DLD1 (cell line): ENCODE results near the gene MAGEA9.
"Not testable (repeated sequence)": the region's sequence is repeated elsewhere in the genome, so short reads cannot be mapped to it uniquely, and the experiment has no call there.

Experiments used
- in situ Hi-C: cut with HindIII; loops from 2 replicates; pipeline ENCODE4 v1.10.0; 2017; ENCODE audit warnings: low sequenced_read_pairs

The MAGEA9 gene, protein sequence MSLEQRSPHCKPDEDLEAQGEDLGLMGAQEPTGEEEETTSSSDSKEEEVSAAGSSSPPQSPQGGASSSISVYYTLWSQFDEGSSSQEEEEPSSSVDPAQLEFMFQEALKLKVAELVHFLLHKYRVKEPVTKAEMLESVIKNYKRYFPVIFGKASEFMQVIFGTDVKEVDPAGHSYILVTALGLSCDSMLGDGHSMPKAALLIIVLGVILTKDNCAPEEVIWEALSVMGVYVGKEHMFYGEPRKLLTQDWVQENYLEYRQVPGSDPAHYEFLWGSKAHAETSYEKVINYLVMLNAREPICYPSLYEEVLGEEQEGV

DNA sequence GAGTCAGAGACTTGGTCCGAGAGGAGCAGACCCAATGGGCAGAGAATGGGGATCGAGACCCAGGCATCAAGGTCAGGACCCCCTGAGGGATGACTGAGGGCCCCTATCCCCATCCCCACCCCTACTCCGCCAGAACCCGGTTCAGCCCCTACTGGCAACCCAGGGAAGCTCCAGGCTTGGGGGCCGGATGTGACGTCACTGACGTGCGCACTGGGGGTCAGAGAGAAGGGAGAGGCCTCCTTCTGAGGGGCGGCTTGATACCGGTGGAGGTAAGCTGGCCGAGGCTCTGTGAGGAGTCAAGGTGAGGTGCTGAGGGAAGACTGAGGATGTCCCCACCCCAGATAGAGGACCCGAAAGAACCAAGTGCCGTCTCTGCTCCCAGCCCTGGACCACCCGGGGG is at the start of gene MAGEA9:
Gene MAGEA9, plus strand, starts transcription at position 204 of the 400 bp plus-strand sequence. CDS start 4,281 bp downstream, outside the sequence.
- in situ Hi-C loops, result not testable (repeated sequence)

- in situ Hi-C loops, result not testable (repeated sequence)
Measured at GRCh38 chrX:149742269-149742668, 39.5 kb upstream of the MAGEA9 start.

- in situ Hi-C loops, result not testable (repeated sequence)
Measured at GRCh38 chrX:149746390-149747007, 35.2 kb upstream of the MAGEA9 start.

GRCh38 chrX:149757206-149758067 is 24.3 kb upstream of the MAGEA9 start:
- in situ Hi-C loops, result no loop called here

- in situ Hi-C loops, result no loop called here
Measured at GRCh38 chrX:149758068-149758714, 23.5 kb upstream of the MAGEA9 start.

DNA sequence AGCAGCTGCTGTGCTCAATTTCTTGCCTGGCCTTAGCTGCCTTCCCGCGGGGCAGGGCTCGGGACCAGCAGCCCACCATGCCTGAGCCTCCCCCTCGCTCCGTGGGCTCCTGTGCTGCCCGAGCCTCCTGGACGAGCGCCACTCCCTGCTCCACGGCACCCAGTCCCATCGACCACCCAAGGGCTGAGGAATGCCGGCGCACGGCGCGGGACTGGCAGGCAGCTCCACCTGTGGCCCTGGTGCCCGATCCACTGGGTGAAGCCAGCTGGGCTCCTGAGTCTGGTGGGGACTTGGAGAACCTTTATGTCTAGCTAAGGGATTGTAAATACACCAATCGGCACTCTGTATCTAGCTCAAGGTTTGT is 23.0 kb upstream of the MAGEA9 start:
- in situ Hi-C loops, result not testable (repeated sequence)

- in situ Hi-C loops, result no loop called here
Measured at GRCh38 chrX:149759824-149760223, 21.9 kb upstream of the MAGEA9 start.

- in situ Hi-C loops, result no loop called here
Measured at GRCh38 chrX:149760965-149761364, 20.8 kb upstream of the MAGEA9 start.

DNA sequence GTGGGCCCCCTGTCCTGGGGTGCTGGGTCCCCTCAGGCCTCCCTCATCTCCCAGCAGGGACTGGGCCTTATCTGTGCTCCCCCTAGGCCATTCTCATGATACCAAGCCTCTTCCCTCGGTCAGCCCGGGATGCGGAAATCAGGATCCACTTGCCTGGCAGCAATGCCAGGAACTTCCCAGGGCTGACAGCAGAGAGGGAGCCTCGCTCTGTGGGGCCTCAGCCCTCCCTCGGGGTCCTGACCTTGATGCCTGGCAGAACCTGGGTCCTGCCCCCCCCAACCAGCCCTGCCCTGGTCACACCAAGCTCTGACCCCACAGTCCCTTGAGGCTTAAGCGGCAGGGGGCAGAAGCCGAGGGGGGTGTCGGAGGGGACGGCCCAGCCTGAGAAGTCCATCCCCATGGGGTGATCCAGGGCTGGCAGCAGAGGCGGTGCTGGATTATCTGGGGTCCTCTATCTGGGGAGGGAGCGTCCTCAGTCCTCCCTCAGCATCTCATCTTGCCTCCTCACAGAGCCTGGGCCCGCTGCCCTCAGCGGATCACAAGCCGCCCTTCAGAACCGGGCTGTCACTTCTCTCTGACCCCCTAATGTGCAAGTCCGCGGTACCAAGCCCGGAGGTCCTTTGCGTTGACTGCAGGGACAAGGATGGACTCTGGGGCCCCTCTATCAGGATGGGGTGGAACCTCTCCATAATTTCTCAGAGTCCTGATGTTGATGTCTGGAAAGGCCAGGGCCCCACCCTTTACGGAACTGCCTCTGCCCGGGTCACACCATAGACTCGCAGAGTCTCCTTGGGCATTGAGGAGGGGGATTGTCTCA is 19.7 kb upstream of the MAGEA9 start:
- in situ Hi-C loops, result not testable (repeated sequence)

GRCh38 chrX:149762696-149763614 is 18.8 kb upstream of the MAGEA9 start:
- in situ Hi-C loops, result no loop called here

DNA sequence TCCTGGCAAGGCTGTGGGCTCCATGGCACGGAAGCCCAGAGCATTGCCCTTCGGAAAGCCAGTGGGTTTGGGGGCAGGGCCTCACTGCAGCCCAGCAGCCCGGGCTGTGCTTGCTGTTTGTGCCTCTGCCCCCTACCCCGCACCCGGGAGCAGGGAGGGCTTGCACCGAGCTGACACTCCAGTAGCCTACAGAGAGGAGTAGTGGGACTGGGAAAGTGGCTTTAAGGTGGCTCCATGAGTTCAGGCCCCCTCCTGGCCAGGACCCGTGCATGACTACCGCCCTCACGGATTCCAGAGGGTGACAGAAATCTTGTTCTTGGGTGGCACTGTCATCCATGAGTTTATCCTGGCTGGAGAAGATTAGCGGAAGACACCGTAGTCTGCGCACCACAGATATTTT is 11.4 kb upstream of the MAGEA9 start:
- in situ Hi-C loops, result not testable (repeated sequence)

DNA sequence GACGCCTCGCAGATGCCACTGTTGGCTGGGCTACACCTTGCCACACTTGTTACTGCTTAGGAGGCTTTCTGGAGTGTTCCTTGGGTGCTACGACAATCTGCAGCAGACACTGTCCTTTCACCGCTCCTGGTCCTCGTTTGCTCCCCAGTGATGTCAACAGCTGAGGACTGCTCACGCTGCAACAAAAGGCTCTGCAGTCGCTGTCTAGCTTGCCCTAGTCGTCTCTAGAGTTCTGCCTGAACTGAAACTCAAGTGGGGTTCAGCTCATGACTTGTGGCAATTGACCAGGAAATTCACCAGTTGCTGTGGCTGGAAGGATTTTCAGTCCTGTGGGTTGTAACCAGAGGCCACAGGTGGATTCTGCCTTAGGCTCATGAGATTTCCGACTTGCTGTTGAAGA is 8.7 kb upstream of the MAGEA9 start:
- in situ Hi-C loops, result not testable (repeated sequence)

GRCh38 chrX:149773768-149774167 is 8.0 kb upstream of the MAGEA9 start, which contains the start of gene HSFX1:
TSS of gene HSFX1 (plus strand) at chrX:149774068. CDS start at chrX:149774682, 614 bp downstream.
- in situ Hi-C loops, result not testable (repeated sequence)

DNA sequence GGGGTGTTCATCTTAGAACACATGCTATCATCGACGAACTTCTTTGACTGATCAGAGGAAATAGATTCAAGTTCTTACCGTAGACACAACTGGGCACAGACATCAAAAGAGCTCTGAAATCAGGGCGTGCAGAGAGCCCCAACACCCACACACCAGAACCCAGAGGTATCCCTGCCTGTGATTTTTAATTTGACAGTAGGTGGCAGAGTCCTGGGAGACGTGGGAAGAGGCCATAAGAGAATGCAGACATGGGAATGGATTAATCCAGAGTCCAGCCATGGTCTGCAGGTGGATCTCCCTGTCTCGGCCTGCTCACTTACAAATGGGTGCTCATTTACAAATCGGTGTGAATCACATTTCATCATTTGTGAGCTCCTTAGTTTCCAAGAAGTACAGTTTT is 3.7 kb upstream of the MAGEA9 start:
- in situ Hi-C loops, result not testable (repeated sequence)

DNA sequence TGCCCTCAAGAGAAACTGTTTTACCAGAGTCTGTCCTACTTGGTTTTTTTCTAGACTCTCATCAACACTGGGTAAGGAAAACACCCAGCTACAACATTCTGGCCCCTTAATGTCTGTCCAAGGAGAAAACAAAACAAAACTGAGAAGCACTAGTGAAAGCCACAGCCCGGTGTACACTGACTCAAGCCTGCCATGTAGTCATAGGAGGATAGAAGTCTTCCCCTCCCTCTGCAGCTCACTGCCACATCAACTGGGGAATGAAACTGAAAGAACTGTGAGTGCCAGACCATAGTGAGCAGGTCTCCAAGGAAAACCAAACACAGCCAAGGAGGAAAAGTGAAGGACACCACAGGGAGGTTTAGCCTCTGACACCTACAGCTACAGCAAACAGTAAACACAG is 13.8 kb downstream of the MAGEA9 start:
- in situ Hi-C loops, result not testable (repeated sequence)

DNA sequence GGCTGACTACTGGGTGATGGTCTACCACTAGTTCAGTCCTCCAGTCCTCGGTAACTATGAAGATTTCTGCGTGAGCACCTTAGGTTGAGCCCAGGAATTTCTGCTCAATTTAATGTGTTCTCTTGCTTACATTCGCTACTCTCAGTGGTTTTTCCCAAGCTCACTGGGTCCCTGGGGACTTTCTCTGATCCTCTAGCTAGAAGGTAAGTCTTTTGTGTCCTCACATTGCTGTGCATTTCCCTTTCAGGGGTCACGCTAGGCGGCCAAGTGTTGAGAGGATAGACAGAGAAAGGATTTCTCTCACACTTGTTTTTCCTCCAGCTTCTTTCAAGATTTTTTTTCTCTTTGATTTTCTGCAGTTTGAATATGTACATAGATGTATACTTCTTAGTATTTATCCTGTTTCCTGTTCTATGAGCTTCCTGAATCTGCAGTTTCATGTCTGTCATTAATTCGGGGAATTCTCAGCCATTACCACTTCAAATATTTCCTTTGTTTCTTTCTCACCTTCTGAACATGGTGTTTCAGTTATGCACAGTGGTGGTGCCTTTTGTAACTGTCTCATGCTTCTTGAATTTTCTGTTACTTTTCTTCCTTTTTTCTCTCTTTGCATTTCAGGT is 17.5 kb downstream of the MAGEA9 start:
- in situ Hi-C loops, result no loop called here

- in situ Hi-C loops, result no loop called here
Measured at GRCh38 chrX:149799938-149800337, 18.2 kb downstream of the MAGEA9 start.

GRCh38 chrX:149803458-149804062 is 21.8 kb downstream of the MAGEA9 start:
- in situ Hi-C loops, result no loop called here
